RWPE1 (cell line): ENCODE measurements around the gene ARL16.

Source experiments
- CTCF ChIA-PET: fragments of 350-600 bp; sonication (Branson Sonifier 250); formaldehyde crosslinking; extraction: SDS; loops from one replicate; lab custom pipeline; 2021; lab: Yijun Ruan, JAX
- POLR2A ChIA-PET: fragments of 400-600 bp; formaldehyde crosslinking; extraction: SDS; loops from one replicate; lab custom pipeline; 2020; ENCODE audit warnings: antibody characterized with exemption; ENCODE audit not compliant: low non-redundant PET; lab: Yijun Ruan, JAX
- DNase-seq: peaks from one replicate; pipeline ENCODE4 v3.0.0; 2012; ENCODE audit warnings: low spot score
- H3K27ac ChIP-seq: fragments of 450-650 bp; 2 replicates; pipeline ENCODE4 v1.5.1; 2017
- CTCF ChIP-seq: fragments of 450-650 bp; conservative IDR thresholded peaks from 2 replicates; pipeline ENCODE4 v1.5.1; 2017; ENCODE audit warnings: low read depth, mild to moderate bottlenecking

ARL16 gene

GRCh38 chr17:81683584-81684441 lies at the start of gene ARL16, which contains the start of gene HGS:
TSS of gene ARL16 (minus strand) at chr17:81683797. CDS start at chr17:81683753, 44 bp downstream.
TSS of gene HGS (plus strand) at chr17:81684011. CDS start at chr17:81684067, 56 bp downstream.
- peak; percentile 99 for DNase-seq
- ChIA-PET POLR2A (interaction anchor here (1.2 kb wide), 1 partner anchor 17 kb away, joined by 5 read pairs; the partner anchor contains the start of gene CCDC137), CTCF (interaction anchor here (0.6 to 1.3 kb wide), 2 partner anchors 18 to 149 kb away, joined by 3 to 6 read pairs; partner anchors contain the start of gene MCRIP1)
- peak within 1 kb of the TSS; percentile 91 for H3K27ac ChIP-seq
- TF ChIP-seq CTCF, result no peak

- POLR2A ChIA-PET, result interaction anchor here (0.6 kb wide), 1 partner anchor 130 kb away, joined by 3 read pairs; no protein-coding TSS in a partner anchor
- CTCF ChIA-PET, result no interaction called here
- TF ChIP-seq CTCF, result no peak
- peak overlapping the region; percentile 11; the same call in 1 of the 2 replicates for H3K27ac ChIP-seq
- DNase-seq, result no peak
Observed at GRCh38 chr17:81727324-81728031, 43.9 kb upstream of the ARL16 start.

GRCh38 chr17:81726004-81726403 lies 42.4 kb upstream of the ARL16 start:
- H3K27ac ChIP-seq, result peak overlapping the region; percentile 86
- TF ChIP-seq CTCF, result no peak
- ChIA-PET CTCF (interaction anchor here (0.7 kb wide), 1 partner anchor 285 kb away, joined by 3 read pairs; no protein-coding TSS in a partner anchor), POLR2A (interaction anchor here (0.6 kb wide), 1 partner anchor 266 kb away, joined by 3 read pairs; no protein-coding TSS in a partner anchor)
- DNase-seq, result no peak

GRCh38 chr17:81725439-81725838 lies 41.8 kb upstream of the ARL16 start:
- no peak for DNase-seq
- ChIA-PET POLR2A (interaction anchor here (0.6 kb wide), 1 partner anchor 265 kb away, joined by 3 read pairs; no protein-coding TSS in a partner anchor), CTCF (interaction anchor here (0.7 kb wide), 1 partner anchor 8 kb away, joined by 4 read pairs; no protein-coding TSS in a partner anchor)
- TF ChIP-seq CTCF, result no peak
- H3K27ac ChIP-seq, result peak overlapping the region; percentile 86

- peak overlapping the region; percentile 86 for H3K27ac ChIP-seq
- POLR2A ChIA-PET, result no interaction called here
- TF ChIP-seq CTCF, result no peak
- DNase-seq, result no peak
- CTCF ChIA-PET, result no interaction called here
Observed at GRCh38 chr17:81723651-81724209, 40.1 kb upstream of the ARL16 start.
